ENCODE data around the gene CCDC7. TPM values are rescaled to one million over a fixed set of nuclear protein-coding genes. Genes with fewer than 3 reads are reported as not detected.
"Not testable (repeated sequence)": the region's sequence is repeated elsewhere in the genome, so short reads cannot be mapped to it uniquely, and the experiment has no call there.

CCDC7 gene
- total and polyA plus RNA-seq, 4 experiments from 2014 or later: 7.7 to 90.5 (median 41.8) TPM

DNA sequence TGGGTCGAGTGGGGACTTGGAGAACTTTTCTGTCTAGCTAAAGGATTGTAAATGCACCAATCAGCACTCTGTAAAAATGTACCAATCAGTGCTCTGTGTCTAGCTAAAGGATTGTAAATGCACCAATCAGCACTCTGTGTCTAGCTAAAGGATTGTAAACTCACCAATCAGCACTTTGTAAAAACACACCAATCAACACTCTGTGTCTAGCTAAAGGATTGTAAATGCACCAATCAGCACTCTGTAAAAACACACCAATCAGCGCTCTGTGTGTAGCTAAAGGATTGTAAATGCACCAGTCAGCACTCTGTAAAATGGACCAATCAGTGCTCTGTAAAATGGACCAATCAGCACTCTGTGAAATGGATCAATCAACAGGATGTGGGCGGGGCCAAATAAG lies 155.6 kb downstream of the CCDC7 start:
- peaks cover 50 to 82% of the 10 kb centered on the region in 2 donors for H3K36me3 Mint-ChIP-seq

DNA sequence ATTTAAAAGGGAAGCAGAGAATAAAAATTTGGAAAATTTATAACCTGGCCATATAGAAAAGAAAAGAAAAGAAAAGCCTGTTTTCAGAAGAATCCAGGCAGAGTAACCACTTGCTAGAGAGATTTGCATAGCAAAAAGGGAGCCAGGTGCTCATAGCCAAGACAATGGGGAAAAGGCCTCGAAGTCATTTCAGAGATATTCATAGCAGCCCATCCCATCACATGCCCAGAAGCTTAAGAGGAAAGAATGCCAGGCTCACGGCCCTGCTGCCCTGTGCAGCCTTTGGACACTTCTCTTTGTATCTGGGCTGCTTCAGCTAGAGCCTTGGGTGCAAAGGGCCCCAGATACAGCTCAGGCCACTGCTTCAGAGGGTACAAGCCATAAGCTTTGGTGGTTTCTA lies 159.8 kb downstream of the CCDC7 start:
- Histone ChIP-seq H3K36me3 (ENCODE audit: insufficient read depth, low read length) (no peaks in the 10 kb centered on the region), H3K4me3 (ENCODE audit: low read length in 2 of 2) (no peak overlapping the region), H3K4me1 (ENCODE audit: insufficient read depth, low read length) (no peaks in the 10 kb centered on the region), H3K27me3 (ENCODE audit: insufficient read depth, low read length) (no peaks in the 10 kb centered on the region), H3K9me3 (ENCODE audit: control insufficient read depth in 1 of 2, low read length in 2 of 2) (no peaks in the 10 kb centered on the region), H3K27ac (ENCODE audit: low read depth, low read length) (no peak overlapping the region)
- ChIA-PET CTCF (ENCODE audit: partially characterized antibody) (no interaction called here), POLR2A (ENCODE audit: partially characterized antibody) (no interaction called here)
- Mint-ChIP-seq H3K27ac (no peak overlapping the region), H3K36me3 (peaks cover 37 to 76% of the 10 kb centered on the region in 2 donors), H3K4me1 (peaks cover 0 to 4% (median 2%) of the 10 kb centered on the region in 4 donors), H3K27me3 (no peaks in the 10 kb centered on the region), H3K4me3 (no peak overlapping the region), H3K9me3 (peaks cover 5 to 28% (median 18%) of the 10 kb centered on the region in 8 donors)
- DNase-seq: no peak
- intact Hi-C loops (cut with micrococcal nuclease): loop anchor here (5.0 kb wide), 1 partner anchor 782 kb away; no protein-coding TSS in a partner anchor

More for the DNA sequence above, 155.6 kb downstream of the CCDC7 start:
- H3K4me1 ChIP-seq (ENCODE audit: insufficient read depth, low read length); H3K9me3 ChIP-seq (ENCODE audit: control insufficient read depth in 1 of 2, low read length in 2 of 2); H3K27me3 Mint-ChIP-seq; intact Hi-C loops (cut with micrococcal nuclease); CTCF ChIA-PET (ENCODE audit: partially characterized antibody); DNase-seq; POLR2A ChIA-PET (ENCODE audit: partially characterized antibody); H3K27ac Mint-ChIP-seq; H3K27me3 ChIP-seq (ENCODE audit: insufficient read depth, low read length); H3K4me3 ChIP-seq (ENCODE audit: low read length in 2 of 2); H3K36me3 ChIP-seq (ENCODE audit: insufficient read depth, low read length); H3K4me3 Mint-ChIP-seq; H3K27ac ChIP-seq (ENCODE audit: low read depth, low read length); H3K4me1 Mint-ChIP-seq: not testable (repeated sequence)
- peaks cover 3 to 51% (median 32%) of the 10 kb centered on the region in 8 donors for H3K9me3 Mint-ChIP-seq

DNA sequence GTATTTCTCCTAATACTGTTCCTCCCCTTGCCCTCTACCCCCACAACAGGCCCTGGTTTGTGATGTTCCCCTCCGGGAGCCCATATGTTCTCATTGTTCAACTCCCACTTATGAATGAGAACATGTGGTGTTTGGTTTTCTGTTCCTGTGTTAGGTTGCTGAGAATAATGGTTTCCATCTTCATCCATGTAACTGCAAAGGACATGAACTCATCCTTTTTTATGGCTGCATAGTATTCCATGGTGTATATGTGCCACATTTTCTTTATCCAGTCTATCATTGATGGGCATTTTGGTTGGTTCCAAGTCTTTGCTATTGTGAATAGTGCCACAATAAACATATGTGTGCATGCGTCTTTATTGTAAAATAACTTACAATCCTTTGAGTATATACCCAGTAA lies 164.6 kb downstream of the CCDC7 start:
- H3K4me1 ChIP-seq (ENCODE audit: insufficient read depth, low read length); POLR2A ChIA-PET (ENCODE audit: partially characterized antibody); DNase-seq; H3K4me3 ChIP-seq (ENCODE audit: low read length in 2 of 2); H3K36me3 ChIP-seq (ENCODE audit: insufficient read depth, low read length); H3K27me3 Mint-ChIP-seq; CTCF ChIA-PET (ENCODE audit: partially characterized antibody); intact Hi-C loops (cut with micrococcal nuclease); H3K9me3 ChIP-seq (ENCODE audit: control insufficient read depth in 1 of 2, low read length in 2 of 2); H3K27ac ChIP-seq (ENCODE audit: low read depth, low read length); H3K4me3 Mint-ChIP-seq; H3K27ac Mint-ChIP-seq; H3K27me3 ChIP-seq (ENCODE audit: insufficient read depth, low read length): not testable (repeated sequence)
- Mint-ChIP-seq H3K9me3 (peaks cover 3 to 42% (median 30%) of the 10 kb centered on the region in 8 donors), H3K36me3 (peaks cover 55 to 80% of the 10 kb centered on the region in 2 donors), H3K4me1 (peaks cover 0 to 11% (median 2%) of the 10 kb centered on the region in 4 donors)

DNA sequence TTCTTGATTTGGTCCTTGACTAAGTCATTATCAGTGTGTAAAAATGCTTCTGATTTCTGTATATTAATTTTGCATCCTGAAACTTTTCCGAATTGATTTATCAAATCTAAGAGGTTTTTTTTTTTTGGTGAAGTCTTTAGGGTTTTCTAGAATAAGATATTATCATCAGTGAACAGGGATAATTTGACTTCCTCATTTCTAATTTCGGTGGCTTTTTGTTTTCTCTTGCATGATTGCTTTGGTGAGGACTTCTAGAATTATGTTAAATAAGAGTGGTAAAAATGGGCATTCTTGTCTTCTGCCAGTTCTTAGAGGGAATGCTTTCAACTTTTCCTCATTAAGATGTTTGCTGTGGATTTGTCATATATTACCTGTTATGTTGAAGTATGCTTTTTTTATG lies 170.5 kb downstream of the CCDC7 start:
- Histone ChIP-seq H3K36me3 (ENCODE audit: insufficient read depth, low read length) (no peaks in the 10 kb centered on the region), H3K4me3 (ENCODE audit: low read length in 2 of 2) (no peak overlapping the region), H3K9me3 (ENCODE audit: control insufficient read depth in 1 of 2, low read length in 2 of 2) (no peaks in the 10 kb centered on the region), H3K27ac (ENCODE audit: low read depth, low read length) (no peak overlapping the region), H3K27me3 (ENCODE audit: insufficient read depth, low read length) (no peaks in the 10 kb centered on the region), H3K4me1 (ENCODE audit: insufficient read depth, low read length) (no peaks in the 10 kb centered on the region)
- Mint-ChIP-seq H3K36me3 (peaks cover 59 to 76% of the 10 kb centered on the region in 2 donors), H3K4me3 (no peak overlapping the region), H3K27ac (no peak overlapping the region), H3K4me1 (peaks cover 0 to 4% (median 0%) of the 10 kb centered on the region in 4 donors), H3K27me3 (no peaks in the 10 kb centered on the region), H3K9me3 (peaks cover 3 to 71% (median 50%) of the 10 kb centered on the region in 8 donors)
- intact Hi-C loops (cut with micrococcal nuclease): no loop called here
- ChIA-PET CTCF (ENCODE audit: partially characterized antibody) (no interaction called here), POLR2A (ENCODE audit: partially characterized antibody) (no interaction called here)
- DNase-seq: no peak

DNA sequence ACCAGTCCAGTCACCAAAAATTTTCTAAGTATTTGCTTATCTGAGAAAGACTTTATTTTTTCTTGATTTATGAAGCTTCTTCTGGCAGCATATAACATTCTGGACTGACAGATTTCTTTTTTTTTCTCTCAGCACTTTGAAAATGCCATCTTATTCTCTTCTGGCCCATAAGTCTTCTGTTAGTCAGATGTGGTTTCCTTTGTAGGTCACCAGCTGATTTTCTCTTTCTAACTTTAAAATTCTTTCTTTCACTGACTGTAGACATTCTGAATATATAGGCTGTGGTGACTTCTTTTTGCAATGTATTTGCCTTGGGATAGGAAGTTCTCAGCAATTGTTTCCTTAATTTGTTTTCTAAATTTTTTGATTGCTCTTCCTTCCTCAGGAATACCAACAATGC lies 172.5 kb downstream of the CCDC7 start:
- peaks cover 49 to 61% of the 10 kb centered on the region in 2 donors for H3K36me3 Mint-ChIP-seq

DNA sequence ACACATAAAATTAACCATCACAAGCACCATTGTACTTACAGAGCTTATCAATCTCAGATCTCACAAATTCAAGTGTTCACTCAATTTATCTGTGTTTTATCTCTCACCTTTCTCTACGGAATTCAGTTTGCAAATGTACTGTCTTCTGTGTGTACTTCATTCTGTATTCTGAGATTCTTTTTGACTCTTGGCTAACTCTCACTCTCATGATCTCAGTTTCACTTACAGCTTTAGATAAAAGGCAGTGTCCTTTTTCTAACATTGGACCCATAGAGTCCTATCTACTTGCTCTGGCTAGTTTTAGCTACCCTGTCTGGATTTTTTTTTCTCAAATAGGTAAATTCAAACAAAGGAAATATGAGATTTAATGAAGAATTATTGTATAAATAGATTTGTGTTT lies 176.0 kb downstream of the CCDC7 start:
- H3K27ac ChIP-seq (ENCODE audit: low read depth, low read length): no peak overlapping the region
- CTCF ChIA-PET (ENCODE audit: partially characterized antibody): no interaction called here
- H3K4me1 ChIP-seq (ENCODE audit: insufficient read depth, low read length): no peaks in the 10 kb centered on the region
- no peak overlapping the region for H3K4me3 ChIP-seq (ENCODE audit: low read length in 2 of 2)
- intact Hi-C loops (cut with micrococcal nuclease): no loop called here
- Mint-ChIP-seq H3K4me1 (no peaks in the 10 kb centered on the region), H3K36me3 (peaks cover 43 to 55% of the 10 kb centered on the region in 2 donors), H3K27ac (peak overlapping the region in 2 of 7 donors; percentile 1 to 19), H3K4me3 (no peak overlapping the region), H3K9me3 (peaks cover 3 to 39% (median 17%) of the 10 kb centered on the region in 8 donors), H3K27me3 (no peaks in the 10 kb centered on the region)
- H3K27me3 ChIP-seq (ENCODE audit: insufficient read depth, low read length): no peaks in the 10 kb centered on the region
- no peaks in the 10 kb centered on the region for H3K9me3 ChIP-seq (ENCODE audit: control insufficient read depth in 1 of 2, low read length in 2 of 2)
- no peaks in the 10 kb centered on the region for H3K36me3 ChIP-seq (ENCODE audit: insufficient read depth, low read length)
- DNase-seq: no peak
- POLR2A ChIA-PET (ENCODE audit: partially characterized antibody): no interaction called here

More for the DNA sequence above, 172.5 kb downstream of the CCDC7 start:
- POLR2A ChIA-PET (ENCODE audit: partially characterized antibody): no interaction called here
- Histone ChIP-seq H3K27ac (ENCODE audit: low read depth, low read length) (no peak overlapping the region), H3K27me3 (ENCODE audit: insufficient read depth, low read length) (no peaks in the 10 kb centered on the region), H3K4me3 (ENCODE audit: low read length in 2 of 2) (no peak overlapping the region), H3K9me3 (ENCODE audit: control insufficient read depth in 1 of 2, low read length in 2 of 2) (no peaks in the 10 kb centered on the region), H3K4me1 (ENCODE audit: insufficient read depth, low read length) (no peaks in the 10 kb centered on the region), H3K36me3 (ENCODE audit: insufficient read depth, low read length) (no peaks in the 10 kb centered on the region)
- no peak for DNase-seq
- intact Hi-C loops (cut with micrococcal nuclease): no loop called here
- Mint-ChIP-seq H3K9me3 (peaks cover 3 to 58% (median 38%) of the 10 kb centered on the region in 8 donors), H3K27me3 (no peaks in the 10 kb centered on the region), H3K4me3 (no peak overlapping the region), H3K4me1 (no peaks in the 10 kb centered on the region), H3K27ac (no peak overlapping the region)
- CTCF ChIA-PET (ENCODE audit: partially characterized antibody): no interaction called here

DNA sequence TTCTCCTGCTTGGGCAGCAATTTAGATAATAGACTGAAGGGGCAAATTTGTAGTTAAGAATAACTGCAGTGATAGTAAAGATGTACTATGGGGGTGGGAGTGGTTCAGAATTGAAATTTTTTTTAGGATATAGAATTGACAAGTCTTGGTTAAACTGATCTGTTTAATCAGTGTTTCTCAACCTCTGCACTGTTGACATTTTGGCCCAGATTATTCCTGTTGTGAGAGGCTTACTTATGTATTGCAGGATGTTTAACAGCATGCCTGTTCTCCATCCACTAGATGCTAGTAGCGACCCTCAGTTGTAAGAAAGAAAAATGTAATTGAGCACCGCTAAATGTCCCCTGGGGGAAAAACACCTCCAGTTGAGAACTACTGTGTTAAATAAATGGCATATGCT lies 176.5 kb downstream of the CCDC7 start:
- no peaks in the 10 kb centered on the region for H3K36me3 ChIP-seq (ENCODE audit: insufficient read depth, low read length)
- no peaks in the 10 kb centered on the region for H3K4me1 ChIP-seq (ENCODE audit: insufficient read depth, low read length)
- no peak overlapping the region for H3K4me3 ChIP-seq (ENCODE audit: low read length in 2 of 2)
- ChIA-PET CTCF (ENCODE audit: partially characterized antibody) (no interaction called here), POLR2A (ENCODE audit: partially characterized antibody) (no interaction called here)
- H3K4me3 Mint-ChIP-seq: no peak overlapping the region
- peaks cover 44 to 59% of the 10 kb centered on the region in 2 donors for H3K36me3 Mint-ChIP-seq
- no peak overlapping the region for H3K27ac Mint-ChIP-seq
- no peaks in the 10 kb centered on the region for H3K27me3 Mint-ChIP-seq
- H3K27me3 ChIP-seq (ENCODE audit: insufficient read depth, low read length): no peaks in the 10 kb centered on the region
- intact Hi-C loops (cut with micrococcal nuclease): no loop called here
- no peaks in the 10 kb centered on the region for H3K4me1 Mint-ChIP-seq
- DNase-seq: no peak
- no peaks in the 10 kb centered on the region for H3K9me3 ChIP-seq (ENCODE audit: control insufficient read depth in 1 of 2, low read length in 2 of 2)
- H3K27ac ChIP-seq (ENCODE audit: low read depth, low read length): no peak overlapping the region
- peaks cover 3 to 39% (median 18%) of the 10 kb centered on the region in 8 donors for H3K9me3 Mint-ChIP-seq

DNA sequence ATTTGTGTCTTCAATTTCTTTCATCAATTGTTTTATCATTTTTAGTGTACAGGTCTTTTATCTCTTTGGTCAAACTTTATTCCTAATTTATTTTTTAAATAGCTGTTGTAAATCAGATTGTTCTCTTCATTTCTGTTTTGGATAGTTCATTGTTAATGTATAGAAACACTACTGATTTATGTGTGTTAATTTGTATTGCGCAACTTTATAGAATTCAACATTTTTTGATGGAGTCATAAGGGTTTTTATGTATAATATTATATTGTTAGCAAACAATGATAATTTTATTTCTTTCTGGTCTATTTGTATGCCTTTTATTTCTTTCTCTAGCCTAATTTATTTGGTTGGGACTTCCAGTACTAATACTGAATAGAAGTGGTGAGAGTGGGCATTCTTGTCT lies 181.2 kb downstream of the CCDC7 start:
- intact Hi-C loops (cut with micrococcal nuclease): no loop called here
- POLR2A ChIA-PET (ENCODE audit: partially characterized antibody): no interaction called here
- no peak overlapping the region for H3K4me3 ChIP-seq (ENCODE audit: low read length in 2 of 2)
- Mint-ChIP-seq H3K27ac (no peak overlapping the region), H3K4me3 (no peak overlapping the region), H3K36me3 (peaks cover 33 to 49% of the 10 kb centered on the region in 2 donors), H3K27me3 (no peaks in the 10 kb centered on the region), H3K4me1 (no peaks in the 10 kb centered on the region), H3K9me3 (peaks cover 0 to 14% (median 8%) of the 10 kb centered on the region in 8 donors)
- CTCF ChIA-PET (ENCODE audit: partially characterized antibody): no interaction called here
- H3K36me3 ChIP-seq (ENCODE audit: insufficient read depth, low read length): no peaks in the 10 kb centered on the region
- H3K9me3 ChIP-seq (ENCODE audit: control insufficient read depth in 1 of 2, low read length in 2 of 2): no peaks in the 10 kb centered on the region
- no peaks in the 10 kb centered on the region for H3K27me3 ChIP-seq (ENCODE audit: insufficient read depth, low read length)
- no peak for DNase-seq
- no peak overlapping the region for H3K27ac ChIP-seq (ENCODE audit: low read depth, low read length)
- no peaks in the 10 kb centered on the region for H3K4me1 ChIP-seq (ENCODE audit: insufficient read depth, low read length)

Measured in CD4-positive, alpha-beta memory T cell (primary cell).